Measurements from ENCODE around the gene FBLN5.
"Not testable (repeated sequence)": the region's sequence is repeated elsewhere in the genome, so short reads cannot be mapped to it uniquely, and the experiment has no call there.

The FBLN5 gene

GRCh38 chr14:91857614-91858013 lies 89.9 kb downstream of the FBLN5 start:
- no peak for DNase-seq

- no peak for DNase-seq
Measured at GRCh38 chr14:91854327-91854934, 93.1 kb downstream of the FBLN5 start.

- DNase-seq, result no peak
Measured at GRCh38 chr14:91851563-91851962, 95.9 kb downstream of the FBLN5 start.

- no peak for DNase-seq
Measured at GRCh38 chr14:91848504-91849001, 98.9 kb downstream of the FBLN5 start.

DNA sequence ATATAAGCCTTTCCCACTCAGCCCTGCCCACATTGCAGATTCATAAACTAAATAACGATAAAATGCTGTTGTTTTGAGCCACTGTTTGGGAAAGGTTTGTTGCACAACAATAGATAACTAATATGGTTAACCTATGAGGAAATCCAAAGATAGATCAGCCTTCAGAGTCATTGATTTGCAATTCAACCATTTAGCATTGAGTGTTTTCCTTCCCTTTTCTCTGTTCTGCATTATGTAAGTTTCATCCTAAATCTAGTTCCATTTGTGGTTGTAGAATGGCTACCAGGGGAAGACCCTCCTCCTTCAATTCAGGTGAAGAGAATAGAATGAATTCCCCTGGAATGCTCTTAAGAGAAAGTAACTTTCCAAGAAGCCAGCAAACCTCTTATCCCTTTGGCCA lies 99.8 kb downstream of the FBLN5 start:
- no peak for DNase-seq

DNA sequence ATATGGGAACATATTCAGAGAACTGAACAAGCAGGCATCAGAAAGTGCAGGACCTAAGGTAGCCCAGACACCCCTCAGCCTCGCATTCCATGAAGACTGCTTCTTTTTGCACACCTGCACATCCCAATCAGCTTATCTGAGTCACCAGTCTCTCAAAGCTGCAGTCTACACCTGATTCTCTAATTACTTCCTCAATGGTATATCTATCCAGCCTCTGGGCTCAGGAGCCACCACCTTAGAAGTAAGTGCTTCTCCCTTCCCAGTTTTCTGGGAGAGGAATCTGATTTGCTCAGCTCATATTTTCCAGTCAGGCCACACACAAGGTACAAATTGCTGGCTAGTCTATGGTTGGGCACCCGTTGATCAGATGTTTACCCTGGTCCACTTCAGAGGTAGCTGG lies 101.8 kb downstream of the FBLN5 start:
- no peak for DNase-seq

DNA sequence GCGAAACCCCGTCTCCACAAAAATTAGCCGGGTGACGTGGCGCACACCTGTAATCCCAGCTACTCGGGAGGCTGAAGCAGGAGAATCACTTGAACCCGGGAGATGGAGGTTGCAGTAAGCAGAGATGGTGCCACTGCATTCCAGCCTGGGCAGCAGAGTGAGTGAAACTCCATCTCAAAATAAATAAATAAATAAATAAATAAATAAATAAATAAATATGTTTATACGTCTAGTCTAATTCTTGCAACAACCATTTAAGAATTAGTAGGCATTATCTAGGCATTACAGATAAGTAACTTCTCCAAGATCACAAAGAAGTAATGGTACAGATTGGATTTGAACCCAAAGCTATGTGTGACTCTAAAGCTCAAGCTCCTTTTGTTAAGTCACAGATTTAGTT lies 102.4 kb downstream of the FBLN5 start:
- not testable (repeated sequence) for DNase-seq

DNA sequence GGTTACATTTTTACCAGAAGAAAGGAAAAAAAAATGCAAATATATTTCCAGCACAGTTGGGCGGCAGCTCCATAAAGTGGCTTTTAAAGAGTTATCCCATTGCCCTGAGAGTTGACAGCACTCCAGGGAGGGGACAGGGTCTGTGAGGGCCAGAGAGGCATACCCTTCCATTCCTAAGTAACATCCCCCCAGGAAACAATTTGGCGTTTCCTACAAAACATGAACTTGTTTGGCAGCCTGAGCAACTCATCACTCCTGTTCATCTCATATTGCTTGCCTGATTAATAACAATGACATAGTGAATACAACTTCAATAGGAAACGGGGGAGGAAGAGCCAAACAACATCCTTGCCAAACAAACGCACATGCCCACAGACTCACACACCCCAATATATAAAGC lies 103.5 kb downstream of the FBLN5 start:
- no peak for DNase-seq

GRCh38 chr14:91843437-91843836 lies 104.1 kb downstream of the FBLN5 start:
- no peak for DNase-seq

GRCh38 chr14:91841065-91841464 lies 106.4 kb downstream of the FBLN5 start:
- DNase-seq, result no peak

DNA sequence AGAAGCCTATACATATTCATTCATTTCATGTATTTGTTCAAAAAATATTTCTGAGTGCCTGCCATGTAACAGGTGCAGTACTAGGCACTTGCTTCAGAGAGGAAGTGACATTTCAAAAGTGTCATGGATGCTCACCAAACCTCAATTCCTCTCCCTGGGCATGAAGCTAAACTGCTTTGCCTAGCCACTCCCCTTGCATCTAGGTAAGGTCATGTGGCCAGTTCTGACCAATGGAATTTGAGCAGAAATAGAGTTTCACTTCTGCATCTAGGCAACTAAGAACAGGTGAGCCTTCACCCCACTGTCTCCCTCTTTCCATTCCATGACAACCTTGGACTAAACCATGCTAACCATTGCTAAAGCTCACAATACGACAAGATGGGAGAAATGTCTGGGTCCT lies 107.7 kb downstream of the FBLN5 start:
- DNase-seq, result no peak

GRCh38 chr14:91837076-91837475 lies 110.4 kb downstream of the FBLN5 start:
- DNase-seq, result no peak

DNA sequence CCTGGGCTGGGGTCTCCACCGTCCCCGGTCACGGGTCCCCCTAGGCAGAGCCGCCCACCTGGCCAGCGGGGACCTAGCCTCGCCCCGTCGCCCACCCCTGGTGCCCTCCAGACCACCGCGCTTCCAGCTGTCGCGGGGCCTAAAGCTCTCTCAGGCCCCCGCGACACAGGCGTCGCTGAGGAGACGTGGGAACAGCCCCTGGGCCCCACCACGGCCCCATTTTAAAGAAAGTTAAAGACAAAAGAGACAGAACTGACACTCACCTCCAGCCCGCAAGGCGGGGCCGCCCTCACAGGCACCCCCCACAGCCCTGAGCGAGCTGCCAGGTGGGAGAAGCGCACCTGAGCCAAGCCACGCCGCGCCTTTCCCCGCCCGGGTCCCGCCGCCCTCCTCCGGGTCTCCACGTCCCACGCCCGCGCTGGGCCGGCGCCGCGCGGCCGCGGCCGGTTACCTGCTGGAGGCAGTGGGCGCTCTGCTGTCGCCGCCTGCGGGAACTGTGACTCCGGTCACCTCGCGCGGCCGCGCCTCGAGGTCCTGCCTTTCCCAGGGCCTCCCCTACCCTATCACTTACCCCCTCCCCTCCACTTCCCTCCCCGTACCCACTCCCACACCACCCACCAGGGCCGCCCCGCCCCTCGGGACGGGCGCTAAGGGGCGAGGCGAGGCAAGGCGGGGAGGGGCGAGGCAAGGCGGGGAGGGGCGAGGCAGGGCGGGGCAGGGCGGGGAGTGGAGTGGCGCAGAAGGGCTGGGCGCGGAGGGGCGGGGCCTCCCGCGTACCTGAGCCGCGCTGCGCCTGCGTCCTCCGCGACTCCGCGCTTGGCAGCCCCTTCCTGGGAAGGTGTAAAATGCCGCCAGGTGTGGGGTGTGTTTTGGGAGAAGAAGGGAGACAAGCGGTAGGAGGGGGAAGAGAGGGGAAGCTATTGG lies 111.3 kb downstream of the FBLN5 start:
- DNase-seq, result peak; percentile 49

DNA sequence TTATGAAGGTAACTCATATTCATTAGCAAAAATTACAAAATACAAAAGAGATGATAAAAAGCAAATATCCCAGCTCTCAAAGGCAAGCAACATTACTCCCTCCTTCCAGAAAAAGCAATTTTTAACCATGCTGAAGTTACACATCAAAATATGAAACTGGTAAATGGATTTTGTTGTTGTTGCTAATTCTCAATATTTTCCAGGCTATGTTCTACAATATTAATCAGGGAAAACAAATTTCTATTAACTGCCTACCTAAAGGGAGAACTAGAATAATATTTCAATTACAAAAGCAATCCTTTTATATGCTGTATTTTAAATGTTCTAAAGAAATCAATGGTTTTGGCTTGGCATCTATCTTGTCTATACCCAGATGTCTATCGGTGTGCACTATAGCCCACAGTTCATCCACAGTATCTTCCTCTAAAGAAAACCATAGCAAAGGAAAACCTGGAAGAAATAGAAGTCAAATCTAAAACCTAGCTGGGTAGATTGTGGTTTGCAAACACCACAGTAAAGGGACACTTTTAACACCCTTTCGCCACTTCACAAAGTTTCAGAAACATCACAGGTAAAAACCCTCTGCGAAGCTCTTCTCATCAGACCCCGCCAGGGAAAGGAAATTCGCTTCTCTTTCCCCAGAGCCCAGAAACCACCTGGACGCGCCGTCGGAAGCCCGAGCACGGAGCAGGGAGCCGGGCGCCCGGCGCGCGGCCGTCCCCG lies 112.1 kb downstream of the FBLN5 start:
- no peak for DNase-seq

DNA sequence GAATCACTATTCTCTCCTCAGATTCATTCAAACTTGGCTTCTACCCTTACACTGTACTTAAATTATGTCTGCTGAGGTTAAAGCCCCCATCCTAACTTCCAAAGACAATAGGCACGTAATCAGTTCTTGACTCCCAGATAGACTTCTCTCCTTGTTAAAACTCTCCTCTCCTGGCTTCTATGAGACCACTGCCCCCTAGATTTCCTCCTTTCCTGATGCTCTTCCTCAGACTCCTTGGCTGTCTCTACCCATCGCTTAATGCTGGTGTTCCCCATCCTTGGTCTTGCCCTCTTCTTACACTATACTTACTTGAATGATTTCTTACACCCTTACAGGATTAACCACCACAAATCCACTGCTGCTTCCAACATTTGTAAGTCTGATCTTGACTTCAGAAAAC lies 112.9 kb downstream of the FBLN5 start:
- DNase-seq, result no peak

- DNase-seq, result no peak
Measured at GRCh38 chr14:91831337-91831736, 116.2 kb downstream of the FBLN5 start.

- no peak for DNase-seq
Measured at GRCh38 chr14:91830777-91831176, 116.7 kb downstream of the FBLN5 start.

DNA sequence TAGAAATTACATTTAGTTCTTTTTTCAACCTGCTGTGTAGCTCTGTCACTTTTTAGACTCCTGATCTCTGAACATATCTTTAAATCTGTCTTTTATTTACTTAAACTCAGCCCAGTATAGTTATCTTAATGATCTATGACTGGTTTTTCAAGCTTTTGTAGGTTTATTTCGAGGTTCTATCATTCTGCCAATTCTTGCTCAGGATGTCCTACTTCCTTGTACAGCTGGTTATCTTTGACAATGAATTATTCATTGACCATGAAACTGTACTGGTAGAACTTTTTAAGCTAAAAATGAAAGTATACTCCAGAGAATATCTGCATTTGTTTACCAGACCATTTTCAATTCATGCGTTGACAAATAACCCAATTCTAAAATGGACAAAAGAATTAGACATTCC lies 118.0 kb downstream of the FBLN5 start:
- no peak for DNase-seq

GRCh38 chr14:91827746-91828145 lies 119.7 kb downstream of the FBLN5 start:
- no peak for DNase-seq

All from 8988T (cell line).